Measurements from ENCODE around the gene PPM1N.
A peak's percentile ranks its signal among the peaks of the same experiment; 100 is the strongest.

Gene PPM1N

GRCh38 chr19:45471111-45471930 is 26.9 kb upstream of the PPM1N start:
- DNase-seq, result no peak

- DNase-seq, result no peak
Observed at GRCh38 chr19:45471931-45472562, 26.2 kb upstream of the PPM1N start.

DNA sequence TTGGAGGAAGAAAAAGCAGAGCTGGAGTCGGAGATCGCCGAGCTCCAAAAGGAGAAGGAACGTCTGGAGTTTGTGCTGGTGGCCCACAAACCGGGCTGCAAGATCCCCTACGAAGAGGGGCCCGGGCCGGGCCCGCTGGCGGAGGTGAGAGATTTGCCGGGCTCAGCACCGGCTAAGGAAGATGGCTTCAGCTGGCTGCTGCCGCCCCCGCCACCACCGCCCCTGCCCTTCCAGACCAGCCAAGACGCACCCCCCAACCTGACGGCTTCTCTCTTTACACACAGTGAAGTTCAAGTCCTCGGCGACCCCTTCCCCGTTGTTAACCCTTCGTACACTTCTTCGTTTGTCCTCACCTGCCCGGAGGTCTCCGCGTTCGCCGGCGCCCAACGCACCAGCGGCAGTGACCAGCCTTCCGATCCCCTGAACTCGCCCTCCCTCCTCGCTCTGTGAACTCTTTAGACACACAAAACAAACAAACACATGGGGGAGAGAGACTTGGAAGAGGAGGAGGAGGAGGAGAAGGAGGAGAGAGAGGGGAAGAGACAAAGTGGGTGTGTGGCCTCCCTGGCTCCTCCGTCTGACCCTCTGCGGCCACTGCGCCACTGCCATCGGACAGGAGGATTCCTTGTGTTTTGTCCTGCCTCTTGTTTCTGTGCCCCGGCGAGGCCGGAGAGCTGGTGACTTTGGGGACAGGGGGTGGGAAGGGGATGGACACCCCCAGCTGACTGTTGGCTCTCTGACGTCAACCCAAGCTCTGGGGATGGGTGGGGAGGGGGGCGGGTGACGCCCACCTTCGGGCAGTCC is 25.5 kb upstream of the PPM1N start:
- no peak for DNase-seq

- no peak for DNase-seq
Observed at GRCh38 chr19:45473367-45473681, 24.9 kb upstream of the PPM1N start.

- DNase-seq, result no peak
Observed at GRCh38 chr19:45473682-45474605, 24.3 kb upstream of the PPM1N start.

DNA sequence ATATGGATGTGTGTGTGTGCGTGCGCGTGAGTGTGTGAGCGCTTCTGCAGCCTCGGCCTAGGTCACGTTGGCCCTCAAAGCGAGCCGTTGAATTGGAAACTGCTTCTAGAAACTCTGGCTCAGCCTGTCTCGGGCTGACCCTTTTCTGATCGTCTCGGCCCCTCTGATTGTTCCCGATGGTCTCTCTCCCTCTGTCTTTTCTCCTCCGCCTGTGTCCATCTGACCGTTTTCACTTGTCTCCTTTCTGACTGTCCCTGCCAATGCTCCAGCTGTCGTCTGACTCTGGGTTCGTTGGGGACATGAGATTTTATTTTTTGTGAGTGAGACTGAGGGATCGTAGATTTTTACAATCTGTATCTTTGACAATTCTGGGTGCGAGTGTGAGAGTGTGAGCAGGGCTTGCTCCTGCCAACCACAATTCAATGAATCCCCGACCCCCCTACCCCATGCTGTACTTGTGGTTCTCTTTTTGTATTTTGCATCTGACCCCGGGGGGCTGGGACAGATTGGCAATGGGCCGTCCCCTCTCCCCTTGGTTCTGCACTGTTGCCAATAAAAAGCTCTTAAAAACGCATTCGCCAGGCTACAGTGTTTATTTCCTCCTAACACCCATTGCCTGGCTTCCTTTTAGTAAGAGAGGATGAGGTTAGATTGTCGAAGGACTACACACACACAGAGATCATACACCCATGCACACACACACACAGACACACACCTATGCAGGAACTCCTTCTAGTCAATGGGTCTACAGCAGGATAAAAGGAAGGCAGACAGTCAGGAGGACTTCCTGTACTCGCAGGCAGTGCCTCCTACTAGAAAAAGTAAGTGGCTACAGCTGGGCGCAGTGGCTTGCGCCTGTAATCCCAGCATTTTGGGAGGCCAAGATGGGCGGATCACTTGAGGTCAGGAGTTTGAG is 23.4 kb upstream of the PPM1N start:
- DNase-seq, result no peak

DNA sequence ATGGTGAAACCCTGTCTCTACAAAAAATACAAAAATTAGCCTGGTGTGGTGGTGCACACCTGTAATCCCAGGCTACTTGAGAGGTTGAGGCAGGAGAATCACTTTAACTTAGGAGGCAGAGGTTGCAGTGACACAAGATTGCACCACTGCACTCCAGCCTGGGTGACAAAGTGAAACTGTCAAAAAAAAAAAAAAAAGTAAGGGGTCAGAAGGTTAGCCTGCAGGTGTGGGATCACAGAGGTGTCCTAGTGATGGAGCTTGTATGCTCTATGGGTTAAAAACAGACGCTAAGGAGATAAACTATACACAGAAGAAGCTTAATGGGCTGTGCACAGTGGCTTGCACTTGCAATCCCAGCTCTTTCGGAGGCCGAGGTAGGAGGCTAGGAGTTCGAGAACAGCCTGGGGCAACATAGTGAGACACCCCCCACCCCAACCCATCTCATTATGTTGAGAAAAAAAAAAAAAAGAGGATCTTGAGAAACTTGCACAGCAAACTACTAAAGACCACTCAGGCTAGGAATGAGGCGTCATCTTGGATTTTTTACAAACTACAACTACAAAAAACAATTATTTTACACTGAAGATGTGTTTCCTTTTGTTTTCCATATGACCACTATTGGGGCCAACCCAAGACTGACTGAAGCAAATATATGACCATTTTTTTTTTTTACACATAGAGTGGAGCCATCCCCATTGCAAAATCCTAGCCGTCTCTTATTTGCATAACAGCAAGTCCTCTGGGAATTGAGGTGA is 22.5 kb upstream of the PPM1N start:
- DNase-seq, result no peak

DNA sequence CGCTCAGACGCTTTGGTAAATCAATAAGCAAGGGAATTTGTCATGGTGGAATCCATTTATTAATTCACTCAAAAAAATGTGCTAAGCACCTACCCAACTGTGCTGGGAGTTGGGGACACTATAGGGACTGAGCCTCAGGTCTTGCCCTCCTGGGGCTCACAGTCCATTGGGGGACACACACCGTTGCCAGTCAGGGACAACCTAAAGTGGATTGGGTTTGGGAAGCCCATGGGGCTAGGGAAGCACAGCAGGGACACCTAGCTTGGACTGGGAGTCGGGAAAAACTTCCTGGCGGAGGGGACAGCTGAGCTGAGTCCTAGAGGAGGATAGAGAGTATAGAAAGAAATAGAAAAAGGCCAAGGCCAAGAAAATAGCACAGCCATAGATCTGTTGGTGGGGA is 21.9 kb upstream of the PPM1N start:
- no peak for DNase-seq

- no peak for DNase-seq
Observed at GRCh38 chr19:45477186-45477585, 21.1 kb upstream of the PPM1N start.

DNA sequence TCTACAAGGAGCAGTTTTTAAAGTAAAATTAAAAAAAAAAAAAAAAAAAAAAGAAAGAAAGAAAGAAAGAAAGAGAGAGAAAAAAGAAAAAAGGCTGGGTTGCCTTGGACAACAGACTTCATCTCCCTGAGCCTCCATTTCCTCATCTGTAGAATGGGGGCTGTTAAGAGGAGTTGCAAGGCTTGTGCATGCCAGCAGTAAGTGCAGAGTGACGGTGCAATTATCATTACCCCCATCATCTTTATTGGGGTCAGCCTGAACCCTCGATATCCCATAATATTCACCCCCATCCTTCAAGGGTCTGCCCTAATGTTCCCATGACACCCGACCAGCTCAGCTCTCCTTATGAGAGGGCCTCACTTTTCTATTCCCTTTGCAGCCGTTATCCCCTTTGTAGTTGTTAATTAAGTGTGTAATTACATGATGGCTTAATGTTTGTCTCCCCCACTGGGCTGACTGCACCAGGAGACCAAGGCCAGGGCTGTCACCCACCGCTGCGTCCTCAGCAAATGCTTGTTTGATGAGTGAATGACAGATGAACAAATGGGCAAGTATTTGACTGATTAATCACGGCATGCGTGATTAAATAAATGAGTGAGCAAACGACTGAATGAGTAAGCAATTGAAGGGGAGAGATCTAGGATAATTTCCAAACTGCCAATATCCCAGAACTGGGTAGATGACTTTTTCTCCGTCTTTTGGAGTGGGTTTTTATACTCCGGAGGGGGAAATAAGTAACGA is 20.4 kb upstream of the PPM1N start:
- DNase-seq, result peak; percentile 89

- peak; percentile 95 for DNase-seq
Observed at GRCh38 chr19:45478454-45479238, 19.6 kb upstream of the PPM1N start.

DNA sequence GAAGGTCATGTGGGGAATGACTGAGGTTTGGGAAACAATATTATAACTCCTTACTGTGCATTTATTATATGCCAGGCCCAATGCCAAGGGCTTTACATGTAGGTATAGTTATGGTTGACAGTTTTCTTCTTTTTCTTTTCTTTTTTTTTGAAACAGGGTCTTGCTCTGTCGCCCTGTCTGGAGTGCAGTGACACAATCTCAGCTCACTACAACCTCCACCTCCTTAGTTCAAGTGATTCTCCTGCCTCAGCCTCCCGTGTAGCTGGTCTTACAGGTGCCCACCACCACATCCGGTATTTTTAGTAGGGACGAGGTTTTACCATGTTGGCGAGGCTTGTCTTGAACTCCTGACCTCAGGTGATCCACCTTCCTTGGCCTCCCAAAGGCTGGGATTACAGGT is 15.2 kb upstream of the PPM1N start:
- no peak for DNase-seq

DNA sequence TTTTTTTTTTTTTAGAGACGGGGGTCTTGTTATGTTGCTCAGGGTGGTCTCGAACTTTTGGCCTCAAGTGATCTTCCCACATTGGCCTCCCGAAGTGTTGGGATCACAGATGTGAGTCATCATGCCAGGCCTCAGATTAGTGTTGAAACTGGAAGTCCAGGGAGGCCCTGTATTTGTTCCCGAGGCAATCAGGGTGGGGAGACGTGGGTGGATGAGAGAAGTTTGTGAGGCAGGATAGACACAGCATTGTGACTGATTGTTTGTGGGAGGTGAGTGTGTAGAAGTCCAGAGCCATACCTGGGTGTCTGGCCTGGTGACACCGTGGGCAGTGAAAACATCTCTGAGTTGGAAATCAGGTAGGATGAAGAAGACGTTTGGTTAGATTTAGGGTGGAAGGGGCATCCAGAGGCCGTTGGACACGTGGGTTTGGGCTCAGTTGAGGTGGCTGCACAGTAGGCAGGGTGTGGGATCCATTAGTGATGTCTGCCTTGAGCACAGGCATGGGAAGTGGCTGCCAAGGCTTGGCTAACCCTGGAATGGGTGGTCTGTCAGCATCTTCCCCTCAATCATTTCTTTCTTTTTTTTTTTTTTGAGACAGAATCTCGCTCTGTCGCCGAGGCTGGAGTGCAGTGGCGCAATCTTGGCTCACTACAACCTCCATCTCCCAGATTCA is 13.8 kb upstream of the PPM1N start:
- DNase-seq, result no peak

DNA sequence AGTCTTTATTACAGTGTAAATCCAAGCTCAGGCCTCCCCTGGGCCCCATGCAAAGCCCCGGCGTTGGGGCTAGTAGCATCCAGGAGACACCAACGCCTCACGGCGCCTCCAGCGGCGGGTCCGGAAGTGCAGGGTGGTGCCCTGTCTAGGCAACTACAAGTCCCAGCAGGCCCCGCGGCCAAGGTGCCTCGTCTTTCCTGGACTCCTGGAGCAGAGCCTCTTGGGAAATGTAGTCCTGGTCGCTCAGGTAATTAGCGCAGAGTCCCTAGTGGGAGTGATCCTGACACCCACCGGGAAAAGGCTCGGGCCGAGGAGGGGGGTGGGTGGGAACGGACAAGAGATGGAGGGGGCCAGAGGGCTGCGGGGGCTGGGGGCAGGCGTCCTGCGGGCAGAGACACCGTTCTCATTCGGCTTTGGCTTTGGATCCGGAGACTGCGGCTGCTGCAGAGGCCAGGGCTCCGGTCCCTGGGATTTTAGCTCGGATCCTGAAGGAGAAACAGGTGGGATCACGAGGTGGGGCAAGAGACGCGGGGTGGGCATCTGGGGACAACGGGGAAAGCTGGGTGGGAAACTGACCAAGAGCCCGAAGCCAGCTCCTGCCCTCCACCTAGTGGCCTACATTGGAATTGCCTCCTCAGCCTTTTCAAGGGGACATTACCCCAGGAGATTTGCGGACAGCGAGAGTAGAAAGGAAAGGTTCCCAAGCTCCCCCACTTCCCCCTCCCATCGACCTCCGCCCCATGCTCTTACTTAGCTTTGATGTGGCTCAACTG is 12.8 kb upstream of the PPM1N start:
- DNase-seq, result peak; percentile 95

DNA sequence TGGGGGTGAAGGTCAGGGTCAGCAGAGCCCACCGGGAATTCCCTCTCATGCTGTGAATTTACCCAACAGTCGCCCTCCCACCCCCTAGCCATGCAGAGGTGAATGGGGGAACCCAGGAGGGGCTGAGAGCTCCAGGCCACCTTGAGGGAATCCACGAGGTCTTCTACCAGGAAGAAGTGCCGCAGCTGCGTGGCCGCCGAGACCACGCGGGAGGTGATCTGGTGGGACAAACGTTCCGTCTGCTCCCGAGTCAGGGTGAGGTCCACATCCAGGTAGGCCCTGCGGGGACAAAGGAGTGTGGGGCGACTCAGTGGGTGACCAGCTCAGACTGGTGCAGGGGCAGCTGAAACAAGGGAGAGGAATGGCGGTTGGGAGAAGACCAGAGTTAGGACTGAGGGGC is 9.5 kb upstream of the PPM1N start:
- no peak for DNase-seq

DNA sequence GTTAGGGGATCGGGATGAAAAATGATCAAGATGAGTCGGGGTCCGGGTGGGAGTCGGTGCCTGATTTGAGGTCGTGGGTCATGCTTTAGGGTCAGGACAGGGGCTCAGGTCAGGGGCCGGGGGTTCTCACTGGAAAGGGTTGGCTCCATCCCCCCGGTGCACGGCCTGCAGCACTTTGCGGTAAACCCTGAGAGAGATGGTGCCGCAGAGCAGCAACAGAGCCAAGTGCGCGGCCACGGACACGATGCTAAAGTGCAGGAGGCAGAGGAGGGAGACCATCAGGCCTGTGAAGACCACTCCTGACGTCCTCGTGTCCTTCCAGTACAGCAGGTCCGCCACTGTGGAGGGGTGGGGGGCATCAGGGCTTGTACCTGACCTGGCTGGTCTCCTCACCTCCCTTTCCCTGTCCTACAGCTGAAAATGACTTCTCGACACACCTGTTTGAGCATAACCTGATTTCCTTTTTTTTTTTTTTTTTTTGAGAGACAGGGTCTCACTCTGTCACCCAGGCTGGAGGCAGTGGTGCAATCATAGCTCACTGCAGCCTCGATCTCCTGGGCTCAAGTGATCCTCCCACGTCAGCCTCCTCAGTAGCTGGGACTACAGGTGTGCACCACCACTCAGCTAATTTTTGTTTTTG is 8.9 kb upstream of the PPM1N start:
- no peak for DNase-seq

GRCh38 chr19:45492137-45492626 is 6.1 kb upstream of the PPM1N start:
- no peak for DNase-seq

Measured in fibroblast of skin of right biceps (primary cell).